Dermis microvascular lymphatic vessel endothelial cell (primary cell): ENCODE data around the gene ISOC2. TPM values are rescaled to one million over a fixed set of nuclear protein-coding genes. Genes with fewer than 3 reads are reported as not detected.

Source experiments
- DNase-seq, 2 donors: peaks; one replicate each; pipeline versions ENCODE4 v3.0.0 to v3.0.0-alpha.2; 2010; ENCODE audit warnings: low read depth in 2 of 2
- total RNA-seq: library from RNA; depleted of rRNA; stranded (reverse); fragments of >200 nt; gene quantifications from 2 replicates; pipeline ENCODE4 v1.2.1, GENCODE V29; 2014

Gene ISOC2
- total RNA-seq, 1 donor from 2014 or later = 61.0 TPM

GRCh38 chr19:55479451-55480230, 18.2 kb upstream of the ISOC2 start:
- no peak for DNase-seq

DNA sequence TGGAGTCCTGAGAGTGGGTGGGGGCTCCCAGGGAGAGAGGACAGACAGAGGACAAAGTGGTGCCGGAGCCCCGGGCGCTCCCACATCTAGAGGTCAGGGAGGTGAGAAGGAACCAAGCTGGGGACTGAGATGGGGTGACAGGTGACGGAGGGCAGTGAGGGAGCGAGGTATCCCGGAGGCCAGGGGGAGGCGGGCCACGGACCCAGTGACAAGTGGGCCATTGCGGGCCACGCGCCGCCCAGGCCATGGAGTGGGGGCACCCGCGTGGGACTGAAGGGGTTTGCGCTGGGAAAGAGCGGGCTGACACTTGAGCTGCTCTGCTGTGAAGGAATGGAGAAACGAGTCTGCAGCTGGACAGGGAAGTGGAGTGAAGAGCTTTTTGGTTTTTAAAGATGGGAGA, 17.6 kb upstream of the ISOC2 start:
- no peak for DNase-seq

GRCh38 chr19:55478364-55478763, 16.9 kb upstream of the ISOC2 start:
- no peak for DNase-seq

GRCh38 chr19:55477905-55478304, 16.5 kb upstream of the ISOC2 start:
- no peak for DNase-seq

DNA sequence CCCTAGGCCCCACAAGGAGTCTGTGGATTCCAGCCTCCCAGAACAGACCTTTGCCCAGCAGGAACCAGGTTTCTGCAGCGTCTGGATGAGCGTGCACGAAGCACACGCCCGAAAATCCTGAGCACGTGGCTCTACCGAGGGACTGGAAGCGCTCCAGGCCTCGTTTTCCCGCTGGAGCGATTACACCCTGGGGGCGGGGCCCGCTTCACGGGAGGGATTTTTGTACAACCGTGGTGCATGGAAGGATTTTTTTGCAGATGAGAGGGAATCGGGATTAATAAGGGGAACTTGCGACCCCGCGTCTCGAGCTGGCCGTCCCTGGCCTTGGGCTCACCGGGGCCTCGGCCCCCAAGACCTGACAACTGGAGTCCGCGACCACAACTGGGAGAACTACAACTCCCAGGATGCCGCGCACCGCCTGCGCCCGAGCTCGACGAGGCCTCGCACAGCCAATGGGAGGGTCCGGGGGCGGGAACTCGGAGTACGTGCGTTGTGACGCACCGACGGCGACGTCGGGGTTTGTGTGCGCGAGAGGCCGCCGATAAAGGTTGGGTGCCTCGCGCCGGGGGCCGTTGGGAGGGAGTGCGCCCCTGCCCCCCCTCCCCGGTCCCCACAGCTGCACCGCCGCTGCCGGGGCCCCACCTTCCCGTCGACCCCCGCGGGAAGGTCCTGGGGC, 14.8 kb upstream of the ISOC2 start, which contains the start of gene ZNF628:
Gene ZNF628, plus strand, starts transcription at position 518 of the 676 bp plus-strand sequence. CDS start 3,294 bp downstream, outside the sequence.
- peak; percentile 95 to 98 for DNase-seq

DNA sequence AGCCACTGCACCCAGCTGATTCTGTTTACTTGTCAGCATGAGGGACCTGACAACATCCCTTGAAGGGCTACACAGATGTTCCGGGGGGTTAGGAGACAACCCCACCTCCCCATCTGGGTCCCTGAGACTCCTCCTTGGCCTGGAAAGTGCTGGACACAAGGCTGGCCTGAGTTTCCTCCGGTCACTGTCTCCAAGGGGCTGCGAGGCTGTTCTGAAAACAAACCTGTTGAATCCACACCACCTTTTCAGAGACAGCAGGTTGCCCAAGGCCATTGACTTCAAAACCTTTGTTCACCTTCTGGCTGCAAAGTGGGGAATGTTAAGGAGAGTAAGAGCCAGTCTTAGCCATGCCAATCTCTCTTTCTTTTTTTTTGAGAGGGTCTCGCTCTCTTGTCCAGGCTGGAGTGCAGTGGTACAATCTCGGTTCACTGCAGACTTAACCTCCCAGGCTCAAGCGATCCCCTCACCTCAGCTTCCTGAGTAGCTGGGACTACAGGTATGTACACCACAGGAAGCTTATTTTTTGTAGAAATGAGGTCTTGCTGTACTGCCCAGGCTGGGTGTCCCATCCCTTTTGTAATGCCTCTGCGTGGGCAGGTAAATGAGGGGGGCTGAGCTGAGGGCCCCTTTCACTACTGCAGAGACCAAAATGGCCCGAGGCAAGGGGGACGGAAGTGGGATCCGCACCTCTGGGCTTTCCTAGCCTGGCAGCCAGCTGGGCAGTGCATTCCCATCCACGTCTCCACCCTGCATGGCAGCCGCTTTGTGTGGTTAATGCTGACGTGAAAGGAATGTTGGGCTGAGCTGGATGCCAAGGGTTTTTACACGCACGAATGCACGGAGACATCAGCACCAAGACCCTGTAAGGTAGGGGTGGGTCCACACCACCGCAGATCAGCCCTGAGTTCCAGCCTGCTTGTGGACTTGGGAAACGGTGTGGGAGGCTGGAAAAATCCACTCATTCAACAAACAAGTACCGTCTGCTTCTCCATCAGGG, 13.1 kb upstream of the ISOC2 start:
- DNase-seq = no peak

DNA sequence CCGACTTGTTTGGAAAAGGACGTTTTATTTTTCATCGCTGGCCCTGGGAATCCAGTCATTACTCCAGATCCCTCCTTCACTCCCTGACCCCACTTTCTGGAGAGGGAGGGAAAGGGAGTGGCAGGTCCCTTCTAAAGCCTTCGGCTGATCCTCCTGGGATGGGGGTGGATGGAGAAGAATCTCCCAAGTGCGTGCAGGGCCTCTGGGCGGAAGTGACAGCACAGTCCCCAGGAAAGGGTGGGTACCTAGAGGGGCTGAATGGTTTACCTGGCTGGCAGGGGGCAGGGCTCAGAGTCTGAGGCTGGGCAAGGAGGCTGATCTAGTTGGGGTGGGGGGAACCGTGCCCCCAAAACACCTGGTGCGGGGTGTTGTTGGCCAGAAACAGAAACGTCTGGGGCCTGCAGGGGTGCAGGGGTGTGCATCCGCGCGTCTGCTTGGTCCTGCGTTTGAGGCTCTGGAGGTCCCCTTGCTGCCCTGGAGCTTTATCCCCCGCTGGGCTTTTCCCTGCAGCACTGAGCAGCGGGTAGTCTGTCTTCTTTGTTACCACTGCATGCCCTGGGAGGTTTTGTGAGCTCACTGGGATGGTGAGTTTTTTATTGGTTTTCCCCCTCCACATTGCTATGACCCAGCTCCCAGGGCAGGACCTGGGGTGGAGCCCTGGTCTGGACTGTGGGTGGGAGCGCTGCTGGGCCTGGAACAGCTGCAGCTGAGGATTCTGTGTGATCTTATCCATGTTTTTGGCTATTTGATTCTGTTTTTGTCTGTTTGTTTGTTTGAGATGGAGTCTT, 12.0 kb upstream of the ISOC2 start:
- DNase-seq = no peak

GRCh38 chr19:55472463-55472862, 11.0 kb upstream of the ISOC2 start:
- no peak for DNase-seq

- DNase-seq = no peak
Measured at GRCh38 chr19:55471266-55471665, 9.8 kb upstream of the ISOC2 start.

- no peak for DNase-seq
Measured at GRCh38 chr19:55468054-55468393, 6.6 kb upstream of the ISOC2 start.

DNA sequence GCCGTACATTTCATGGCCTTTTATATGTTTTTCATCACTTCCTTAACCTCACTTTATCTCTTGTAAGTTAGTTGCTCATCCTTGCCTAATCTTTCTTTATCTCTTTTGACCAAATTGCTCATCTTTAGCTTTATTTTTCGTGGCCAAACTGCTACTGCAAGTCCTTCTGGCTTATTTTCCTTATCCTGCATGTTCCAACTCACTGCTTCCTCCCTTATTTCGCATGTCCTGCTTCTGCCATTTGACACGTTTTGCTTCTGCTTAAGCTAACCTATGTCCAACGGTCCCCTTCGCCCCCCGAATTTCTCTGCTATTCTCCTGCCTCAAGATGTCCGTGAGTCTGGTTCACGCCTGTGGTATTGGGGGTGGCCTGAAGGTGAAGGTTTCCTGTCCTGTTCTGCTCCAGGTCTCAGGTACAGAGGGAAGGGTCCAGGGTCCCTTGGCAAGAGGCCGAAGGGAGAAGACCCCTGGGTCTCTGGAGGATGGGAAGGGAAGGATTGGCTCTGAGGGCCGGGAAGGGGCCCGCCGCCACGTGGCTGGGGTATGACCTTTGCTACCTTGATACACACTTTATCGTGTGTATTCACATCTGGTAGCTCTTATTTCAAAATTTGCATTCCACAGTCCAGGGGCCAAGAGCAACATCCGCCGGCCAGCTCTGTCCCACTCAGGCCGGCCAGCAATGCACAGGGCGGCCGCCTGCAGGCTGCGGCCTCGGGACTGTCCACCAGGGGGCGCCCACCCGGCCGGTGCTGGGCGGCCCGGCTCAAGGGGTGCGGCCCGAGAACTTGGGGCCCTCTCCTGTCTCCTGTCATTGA, 6.0 kb upstream of the ISOC2 start:
- peak; percentile 48 to 55 for DNase-seq

DNA sequence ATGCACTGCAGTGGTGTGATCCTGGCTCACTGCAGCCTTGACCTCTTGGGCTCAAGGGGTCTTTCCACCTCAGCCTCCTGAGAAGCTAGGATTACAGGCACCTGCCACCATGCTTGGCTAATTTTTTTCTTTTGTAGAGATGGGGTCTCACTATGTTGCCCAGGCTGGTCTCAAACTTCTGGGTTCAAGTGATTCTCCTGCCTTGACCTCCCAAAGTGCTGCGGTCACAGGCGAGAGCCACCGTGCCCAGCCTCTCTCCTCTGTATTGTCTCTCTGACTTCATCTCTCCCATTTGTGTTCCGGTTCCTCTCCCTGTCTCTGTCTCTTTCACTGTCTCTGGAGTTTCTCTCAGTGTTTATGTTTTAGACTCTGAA, 4.8 kb upstream of the ISOC2 start:
- DNase-seq = no peak

DNA sequence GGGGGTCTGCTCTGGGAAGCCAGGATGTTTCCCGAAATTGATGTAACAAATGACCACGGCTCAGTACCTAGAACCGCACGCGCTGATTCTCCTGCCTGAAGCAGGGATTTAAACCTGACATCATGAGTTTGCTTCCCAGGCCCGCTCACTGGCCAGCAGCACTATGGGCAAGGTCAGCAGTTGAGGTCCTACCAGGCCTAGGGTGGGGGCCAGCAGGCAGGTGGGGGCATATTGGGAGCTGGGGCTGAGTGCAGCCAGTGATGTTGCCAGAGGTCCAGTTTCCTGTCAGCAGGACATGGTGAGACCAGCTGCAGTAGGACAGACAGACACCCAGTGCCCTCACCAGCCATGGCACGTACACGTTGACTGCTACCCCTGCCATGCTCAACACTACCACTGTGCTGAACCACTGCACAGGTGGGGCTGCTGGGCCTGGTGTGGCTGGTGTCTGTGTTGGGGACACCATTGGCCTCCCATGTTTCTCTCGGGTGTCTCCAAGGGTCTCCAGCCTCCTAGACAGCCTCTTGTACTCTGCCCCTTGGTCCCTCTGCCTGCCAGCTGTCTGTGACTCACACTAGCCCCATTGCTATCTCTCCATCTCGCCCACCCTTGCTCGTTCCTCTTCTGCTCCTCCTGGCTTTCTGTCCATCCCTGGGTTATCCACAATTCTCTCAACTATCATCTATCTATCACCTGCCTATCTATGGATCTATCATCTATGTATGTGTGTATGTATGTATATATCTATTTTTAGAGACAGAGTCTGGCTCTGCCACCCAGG, 4.2 kb upstream of the ISOC2 start:
- DNase-seq = no peak

- DNase-seq = no peak
Measured at GRCh38 chr19:55464662-55465054, 3.2 kb upstream of the ISOC2 start, which contains the start of gene C19orf85. C19orf85 (minus strand) TSS chr19:55464751; CDS start chr19:55464554, 197 bp downstream.

DNA sequence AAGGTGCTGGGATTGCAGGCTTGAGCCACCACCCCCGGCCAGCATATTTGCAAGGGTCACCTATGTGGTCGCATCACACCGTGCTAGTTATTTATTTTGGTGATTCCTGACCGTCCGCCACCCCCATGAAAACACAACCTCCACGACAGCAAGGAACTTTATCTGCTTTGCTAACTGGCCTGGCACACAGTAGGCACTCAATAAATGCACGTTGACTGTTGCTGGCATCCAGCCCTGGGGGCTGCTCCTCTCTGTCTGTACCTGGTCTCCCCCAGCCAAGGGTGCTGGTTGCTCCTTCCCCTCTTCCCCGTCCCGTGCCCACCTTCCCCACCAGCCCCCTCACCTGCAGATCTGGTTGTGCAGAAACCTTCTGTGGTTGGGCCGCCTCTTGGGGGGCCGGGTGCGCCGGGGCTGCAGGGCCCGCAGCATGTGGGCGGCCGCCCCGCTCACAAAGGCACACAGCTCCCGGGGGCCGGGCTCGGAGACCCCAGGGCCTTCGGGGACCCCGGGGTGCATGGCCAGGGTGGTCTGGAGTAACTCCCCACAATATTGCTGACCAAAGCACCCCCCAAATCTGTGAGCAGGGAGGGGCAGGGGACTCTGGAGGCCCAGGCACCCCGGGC, 2.7 kb upstream of the ISOC2 start:
- DNase-seq = no peak

GRCh38 chr19:55463583-55464031, 2.2 kb upstream of the ISOC2 start:
- DNase-seq = no peak

GRCh38 chr19:55462722-55463121, 1.3 kb upstream of the ISOC2 start:
- DNase-seq = no peak

GRCh38 chr19:55461974-55462626, 658 bp upstream of the ISOC2 start:
- DNase-seq = peak; percentile 73 to 80
